CD4-positive, alpha-beta T cell treated with Interleukin-21 for 1 hour (primary cell): Measurements from ENCODE around the gene ENOX1.

ENCODE experiments used
- DNase-seq: peaks from one replicate; pipeline ENCODE4 v3.0.0-alpha.2; 2020

Gene ENOX1

GRCh38 chr13:43737392-43737923 lies 49.3 kb downstream of the ENOX1 start:
- DNase-seq: no peak

- no peak for DNase-seq
Measured at GRCh38 chr13:43732726-43733125, 54.0 kb downstream of the ENOX1 start.

DNA sequence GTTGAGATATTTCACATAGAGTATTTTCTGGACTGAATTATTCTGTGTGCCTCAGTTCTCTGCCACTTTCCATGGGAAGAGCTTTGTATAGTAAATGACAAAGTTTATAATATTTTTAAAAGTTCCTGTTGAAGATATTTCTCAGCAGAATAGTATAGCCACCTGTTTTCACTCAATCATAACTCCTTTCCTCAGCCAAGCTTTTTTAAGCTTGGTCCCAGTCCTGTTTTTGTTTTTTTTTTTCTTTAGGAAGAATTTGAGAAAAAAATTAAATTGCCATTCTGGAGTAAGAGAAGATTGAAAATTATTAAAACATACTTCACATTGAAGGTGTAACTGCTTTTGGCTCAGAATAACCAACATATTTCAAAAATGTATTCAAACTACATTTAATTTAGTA lies 55.5 kb downstream of the ENOX1 start:
- no peak for DNase-seq

DNA sequence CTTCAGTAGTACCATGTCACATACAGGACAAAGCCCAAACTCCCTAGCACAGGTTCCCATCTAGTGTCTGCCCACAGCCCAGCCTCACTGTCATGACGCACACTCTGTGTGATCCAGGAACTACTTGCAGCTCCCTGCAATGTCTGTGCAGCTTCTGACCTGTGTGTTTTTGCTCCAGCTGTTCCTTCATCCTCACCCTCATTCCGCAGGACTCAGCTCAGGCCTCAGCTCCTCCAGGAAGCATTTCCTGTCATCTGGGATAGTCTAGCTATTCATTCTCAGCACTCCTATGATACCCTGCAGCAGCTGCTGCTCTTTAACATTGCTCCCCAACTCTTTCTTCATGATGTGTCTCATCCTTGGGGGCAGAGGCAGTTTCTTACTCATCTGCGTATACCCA lies 56.1 kb downstream of the ENOX1 start:
- DNase-seq: no peak

DNA sequence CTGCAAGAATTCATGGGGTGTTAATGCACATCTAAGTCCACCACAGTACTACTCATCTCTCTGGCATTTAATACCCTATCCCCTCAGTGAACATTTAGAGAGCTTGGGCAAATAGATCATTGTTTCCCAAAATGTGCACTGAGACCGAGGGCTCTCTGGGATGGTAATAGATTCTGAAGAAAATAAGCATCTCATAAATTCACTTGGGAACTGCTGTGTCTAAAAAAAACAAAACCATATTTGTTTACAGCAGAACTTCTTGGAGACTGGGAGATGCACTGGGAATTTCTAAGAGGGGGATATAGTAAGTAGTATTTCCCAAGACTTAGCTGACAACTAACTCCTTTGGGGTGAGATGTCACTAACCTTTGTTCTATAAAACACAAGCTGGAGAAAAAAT lies 58.4 kb downstream of the ENOX1 start:
- no peak for DNase-seq

GRCh38 chr13:43727856-43728255 lies 58.9 kb downstream of the ENOX1 start:
- DNase-seq: no peak

GRCh38 chr13:43725460-43725859 lies 61.3 kb downstream of the ENOX1 start:
- DNase-seq: no peak

- DNase-seq: no peak
Measured at GRCh38 chr13:43720780-43721397, 65.9 kb downstream of the ENOX1 start.

DNA sequence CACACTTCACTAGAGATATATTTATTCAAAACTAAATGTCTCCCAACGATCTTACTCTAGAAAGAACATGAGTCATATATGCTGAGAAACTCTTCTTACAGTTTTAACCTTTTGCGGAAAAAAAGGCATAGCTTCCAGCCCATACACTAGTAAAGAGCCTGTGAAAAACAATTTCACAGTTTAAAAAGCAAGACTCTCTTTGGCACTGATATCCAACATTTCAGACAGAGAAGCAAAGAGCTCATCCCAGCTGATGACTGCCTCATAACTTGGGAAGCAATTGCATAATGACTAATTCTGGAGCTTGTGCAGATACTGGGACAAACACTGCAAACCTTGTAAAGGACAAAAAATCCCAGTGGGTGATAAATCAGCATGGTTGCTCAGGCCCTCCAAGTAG lies 88.0 kb downstream of the ENOX1 start:
- no peak for DNase-seq

GRCh38 chr13:43698009-43698408 lies 88.8 kb downstream of the ENOX1 start:
- no peak for DNase-seq

- no peak for DNase-seq
Measured at GRCh38 chr13:43697323-43697722, 89.4 kb downstream of the ENOX1 start.

GRCh38 chr13:43694146-43694664 lies 92.6 kb downstream of the ENOX1 start:
- DNase-seq: no peak

DNA sequence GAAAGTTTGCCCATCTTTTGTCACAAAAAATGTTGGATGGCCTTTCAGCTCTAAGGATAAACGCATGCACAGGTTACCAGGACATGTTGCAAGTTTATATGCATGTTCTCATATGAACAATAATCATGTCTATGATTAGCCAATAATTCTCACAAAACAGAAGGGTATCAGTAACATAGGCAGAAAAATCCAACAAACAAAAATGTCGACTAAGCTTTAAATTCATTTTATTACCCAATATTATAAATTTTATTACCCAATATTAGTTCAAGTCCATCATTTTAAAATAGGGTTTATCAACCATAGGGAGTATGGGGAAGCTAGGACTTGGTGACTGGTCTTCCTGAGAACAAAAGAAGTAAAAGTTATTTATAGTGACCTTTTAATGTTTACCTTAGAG lies 93.1 kb downstream of the ENOX1 start:
- DNase-seq: no peak

GRCh38 chr13:43688227-43688907 lies 98.4 kb downstream of the ENOX1 start:
- no peak for DNase-seq

DNA sequence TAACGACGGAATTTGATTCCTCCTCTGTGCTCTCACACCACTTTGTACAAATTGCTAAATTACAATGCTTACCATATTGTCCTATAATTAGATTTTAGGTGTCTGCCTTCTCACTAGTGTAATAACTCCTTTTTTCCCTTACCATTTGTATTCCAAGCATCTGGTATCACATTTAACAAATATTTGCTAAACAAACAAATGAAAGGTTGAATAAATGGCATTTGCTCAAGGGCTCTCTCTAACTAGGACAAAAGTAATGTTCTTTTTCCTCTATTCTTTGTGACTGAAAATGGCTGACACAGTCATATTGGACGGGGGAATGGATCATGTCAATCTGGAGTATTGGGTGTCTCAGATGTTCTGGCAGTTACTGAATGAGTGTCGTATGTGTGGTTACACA lies 99.7 kb downstream of the ENOX1 start:
- DNase-seq: no peak

GRCh38 chr13:43686557-43686956 lies 100.2 kb downstream of the ENOX1 start:
- DNase-seq: no peak

DNA sequence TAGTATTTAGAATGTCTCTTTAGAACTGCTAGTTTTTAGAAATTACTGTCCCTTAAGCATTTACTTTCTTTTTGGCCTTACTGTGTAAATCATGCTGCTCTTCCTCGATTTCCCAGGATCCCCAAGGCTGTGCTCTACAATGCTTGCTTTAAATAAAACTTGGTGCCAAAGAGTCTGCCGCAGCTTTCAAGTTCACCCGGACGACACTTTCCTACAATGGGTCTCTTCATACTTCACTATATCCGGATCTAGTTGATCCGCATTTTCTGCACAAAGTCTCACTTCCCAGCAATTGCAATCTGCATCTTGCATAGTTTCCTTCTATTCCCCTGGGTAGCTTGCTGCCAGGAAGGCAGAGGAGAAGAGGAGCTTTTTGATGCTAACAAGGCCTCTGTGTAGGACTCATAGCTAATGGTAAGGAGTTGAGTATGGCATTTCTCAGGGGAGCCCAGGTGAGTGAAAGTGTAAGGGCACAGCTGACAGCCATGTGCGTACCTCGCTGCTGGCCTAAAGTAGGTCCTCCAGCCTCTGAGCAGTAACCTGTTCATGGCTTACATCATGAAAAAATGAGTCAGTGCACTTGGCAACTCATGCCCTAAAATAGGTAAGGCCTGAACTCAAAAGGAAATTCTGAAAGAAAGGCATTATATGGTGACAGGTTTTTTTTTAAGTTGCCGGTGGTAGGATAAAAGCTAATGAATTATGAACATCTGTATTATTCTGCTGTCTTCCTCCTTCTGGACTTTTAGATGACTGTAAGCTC lies 101.6 kb downstream of the ENOX1 start:
- no peak for DNase-seq

- DNase-seq: no peak
Measured at GRCh38 chr13:43682701-43683100, 104.1 kb downstream of the ENOX1 start.

GRCh38 chr13:43676320-43676719 lies 110.5 kb downstream of the ENOX1 start:
- no peak for DNase-seq

DNA sequence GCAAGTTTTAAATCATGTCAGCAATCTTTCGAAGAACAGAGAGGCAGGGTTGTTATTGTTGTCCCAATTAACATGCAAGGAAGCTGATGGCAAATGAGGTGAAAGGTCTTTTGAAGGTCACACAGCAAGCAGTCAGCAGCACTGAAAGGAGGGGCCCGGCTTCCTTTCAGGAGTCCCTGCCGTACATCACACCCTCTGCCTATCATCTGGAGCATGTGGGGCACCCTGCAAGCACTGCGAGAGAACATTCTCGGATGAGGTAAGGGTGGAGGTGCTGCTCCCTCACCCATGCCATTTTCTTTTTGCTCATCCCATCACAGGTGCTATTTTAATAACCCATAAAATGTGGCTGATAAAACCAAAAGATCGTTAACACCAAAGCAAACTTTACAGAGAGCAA lies 111.2 kb downstream of the ENOX1 start:
- no peak for DNase-seq

- no peak for DNase-seq
Measured at GRCh38 chr13:43669964-43670363, 116.8 kb downstream of the ENOX1 start.

GRCh38 chr13:43669101-43669500 lies 117.7 kb downstream of the ENOX1 start:
- no peak for DNase-seq

DNA sequence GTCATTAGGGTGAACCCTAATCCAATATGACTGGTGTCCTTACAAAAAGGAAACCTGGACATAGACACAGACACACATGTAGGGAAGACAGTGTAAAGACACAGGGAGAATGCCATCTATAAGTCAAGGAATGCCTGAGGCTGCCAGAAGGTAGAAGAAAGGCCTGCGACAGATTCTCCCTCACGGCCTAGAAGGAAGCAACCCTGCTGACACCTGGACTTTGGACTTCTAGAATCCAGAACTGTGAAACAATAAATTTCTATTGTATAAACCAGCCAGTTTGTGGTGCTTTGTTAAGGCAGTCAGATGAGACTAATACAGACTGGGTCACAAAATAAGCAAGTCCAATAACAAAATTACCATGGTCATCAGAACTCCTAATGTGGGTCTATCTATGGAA lies 120.4 kb downstream of the ENOX1 start:
- DNase-seq: no peak

DNA sequence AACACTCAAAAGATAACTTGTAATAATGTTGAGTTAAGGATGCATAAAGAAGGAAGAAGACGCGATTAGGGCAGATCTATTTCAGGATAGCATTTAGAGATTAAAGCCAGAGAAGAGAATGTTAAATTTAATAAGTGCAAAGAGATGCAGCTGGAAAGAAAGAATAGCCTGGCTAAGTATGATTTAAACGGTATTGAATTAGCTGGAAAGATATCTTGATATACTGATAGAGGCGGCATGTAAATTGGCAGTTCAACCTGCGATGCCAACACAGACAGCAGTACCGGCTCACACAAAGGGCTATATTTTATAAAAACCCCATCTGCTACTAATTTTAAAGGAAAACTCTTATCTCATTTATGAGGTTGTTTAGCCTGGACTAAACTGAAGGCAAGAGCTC lies 121.4 kb downstream of the ENOX1 start:
- DNase-seq: no peak
